Measurements from ENCODE around the gene MAP2K5.

Gene MAP2K5

DNA sequence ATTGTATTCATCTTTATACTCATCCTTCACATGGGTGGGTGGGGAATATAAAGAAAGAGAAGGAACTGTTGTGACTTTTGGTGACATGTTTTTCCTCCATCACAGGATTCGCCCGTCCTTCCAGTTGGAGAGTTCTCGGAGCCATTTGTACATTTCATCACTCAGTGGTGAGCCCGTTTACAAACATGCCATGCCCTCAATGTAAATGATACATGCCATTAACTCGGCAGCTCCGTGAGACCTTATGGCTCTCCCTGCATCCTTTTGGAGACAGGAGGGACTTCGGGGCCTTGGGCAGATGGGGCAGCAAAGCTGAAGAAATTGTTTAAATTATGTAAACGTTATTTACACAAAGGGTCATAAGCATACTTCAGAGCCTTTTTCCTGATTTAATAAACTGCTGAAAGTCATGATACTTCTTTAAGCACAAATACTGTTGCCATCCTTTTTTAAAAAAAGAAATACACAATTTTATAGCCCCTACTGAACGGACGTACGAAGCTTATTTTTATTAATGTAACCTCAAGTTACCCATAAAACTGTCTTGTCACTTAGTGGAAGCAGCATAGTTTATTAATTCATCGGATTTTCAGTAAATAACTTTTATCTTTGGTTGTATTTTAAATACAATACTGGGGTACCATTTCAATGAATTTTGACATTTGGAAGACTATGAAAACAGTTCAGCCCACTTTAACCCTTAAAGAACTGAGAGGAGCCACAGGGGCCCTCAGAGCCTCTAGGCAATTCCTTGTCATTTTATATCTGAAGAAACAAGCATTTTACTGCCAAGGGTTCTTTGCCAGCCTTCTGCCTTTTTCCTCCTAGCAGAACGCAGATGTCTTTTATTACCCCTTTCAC, 227.2 kb downstream of the MAP2K5 start:
- no peak overlapping the region for H3K4me3 ChIP-seq
- H3K27ac ChIP-seq, result no peak overlapping the region

GRCh38 chr15:67770358-67770628, 227.8 kb downstream of the MAP2K5 start:
- Histone ChIP-seq H3K27ac (no peak overlapping the region), H3K4me3 (no peak overlapping the region)

DNA sequence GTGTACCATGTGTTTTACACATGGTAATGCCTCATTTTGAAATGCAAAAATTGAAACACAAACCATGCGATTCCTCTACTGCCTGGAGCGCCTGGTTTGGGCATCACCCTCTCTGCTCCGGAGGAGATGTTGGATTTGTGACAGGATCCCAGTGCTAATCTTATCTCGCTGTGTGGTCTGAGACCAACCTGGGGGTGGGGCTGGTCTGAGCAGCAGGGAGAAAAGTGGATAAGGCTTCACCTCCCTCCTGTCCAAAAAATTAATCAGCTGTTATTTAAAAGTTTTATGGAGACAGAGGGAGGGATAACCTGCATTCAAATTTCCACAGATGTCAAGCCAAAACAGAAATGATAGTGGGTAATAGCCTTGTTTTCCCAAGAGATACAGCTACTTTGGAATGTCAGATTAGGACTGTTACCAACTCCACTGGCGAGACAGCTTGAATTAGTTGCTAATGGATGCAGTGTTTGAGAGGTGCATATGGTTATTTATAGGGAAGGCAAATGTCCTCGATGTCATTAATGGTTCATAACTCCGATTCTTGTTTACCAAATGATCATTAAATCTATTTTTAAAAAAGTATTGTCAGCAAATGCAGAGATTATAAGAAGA, 228.8 kb downstream of the MAP2K5 start:
- Histone ChIP-seq H3K27ac (no peak overlapping the region), H3K4me3 (no peak overlapping the region)

DNA sequence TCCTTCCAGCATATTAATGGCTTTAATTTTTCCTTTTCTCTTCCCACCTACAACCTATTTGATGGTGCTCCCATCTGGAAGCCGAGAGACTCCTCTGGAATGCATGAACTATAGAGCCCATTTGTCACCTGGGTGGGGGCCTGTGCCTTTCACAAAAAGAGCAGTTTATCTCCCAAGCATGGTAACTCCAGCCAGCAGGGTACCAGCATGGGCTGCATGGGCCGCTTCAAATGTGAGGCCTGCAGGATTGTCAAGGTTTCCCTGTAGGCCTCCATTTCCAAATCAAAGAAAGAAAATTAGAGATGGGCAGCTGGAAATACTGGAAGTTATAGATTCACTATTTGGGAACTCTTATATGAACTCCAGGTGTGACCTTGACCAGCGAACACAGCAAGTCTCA, 232.1 kb downstream of the MAP2K5 start:
- H3K4me3 ChIP-seq, result no peak overlapping the region
- H3K27ac ChIP-seq, result no peak overlapping the region

DNA sequence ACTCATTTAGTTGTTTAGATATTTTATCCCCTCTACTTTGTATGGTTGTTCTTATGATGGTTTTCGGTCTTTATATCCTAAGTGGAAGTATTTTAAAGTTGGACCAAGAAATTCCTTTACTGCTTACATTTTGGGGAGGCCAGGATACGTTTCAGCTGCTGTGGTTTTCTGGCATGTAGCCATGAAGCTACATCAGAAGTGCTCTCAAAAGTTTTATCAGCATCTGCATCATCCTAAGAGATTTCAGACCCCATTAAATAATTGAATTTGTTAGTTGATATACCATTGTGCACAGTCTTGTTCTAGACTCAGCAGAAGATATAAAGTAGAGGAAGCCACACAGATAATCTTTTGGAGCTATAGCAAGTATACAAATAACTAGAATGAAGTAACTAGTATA, 232.7 kb downstream of the MAP2K5 start:
- no peak overlapping the region for H3K27ac ChIP-seq
- H3K4me3 ChIP-seq, result no peak overlapping the region

DNA sequence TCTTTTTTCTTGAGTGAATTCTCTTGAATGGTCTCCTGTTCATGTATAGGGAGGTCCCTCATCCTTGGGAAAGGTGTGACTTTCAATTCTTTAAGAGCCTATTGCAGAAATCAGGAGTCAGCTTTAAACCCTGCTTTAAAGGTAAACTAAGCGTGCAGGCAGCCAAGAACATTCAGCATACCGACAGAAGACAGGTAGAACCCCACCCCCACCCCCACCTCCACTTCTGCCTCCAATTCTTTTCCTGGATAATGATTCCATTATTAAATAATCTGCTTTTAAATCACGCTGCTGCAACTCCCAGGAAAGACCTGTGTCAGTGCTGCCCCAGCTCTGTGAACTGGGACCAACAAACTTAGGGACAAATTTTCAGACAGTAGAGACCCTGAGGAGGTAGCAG, 233.5 kb downstream of the MAP2K5 start:
- H3K27ac ChIP-seq, result no peak overlapping the region
- H3K4me3 ChIP-seq, result no peak overlapping the region

DNA sequence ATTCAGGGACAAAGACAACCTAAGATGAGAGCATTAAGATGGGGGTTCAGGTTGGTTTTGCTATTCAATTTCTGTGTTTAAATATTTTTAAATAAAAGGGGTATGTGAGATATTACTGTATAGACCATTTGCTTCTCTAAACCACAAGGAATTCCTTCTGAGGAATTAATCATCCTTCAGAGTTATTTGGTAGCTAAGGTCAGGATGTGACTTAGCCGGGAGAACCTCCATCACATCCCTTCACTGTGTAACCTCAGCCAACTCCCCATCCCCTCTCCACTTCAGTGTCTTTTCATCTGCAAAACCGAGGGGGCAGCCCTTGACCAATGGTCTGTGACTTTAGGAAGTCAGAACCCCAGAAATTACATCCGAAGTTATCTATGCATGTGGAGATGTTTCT, 234.1 kb downstream of the MAP2K5 start:
- Histone ChIP-seq H3K27ac (no peak overlapping the region), H3K4me3 (no peak overlapping the region)

- no peak overlapping the region for H3K4me3 ChIP-seq
- H3K27ac ChIP-seq, result no peak overlapping the region
Measured at GRCh38 chr15:67777071-67777470, 234.6 kb downstream of the MAP2K5 start.

GRCh38 chr15:67777773-67778172, 235.3 kb downstream of the MAP2K5 start:
- Histone ChIP-seq H3K27ac (no peak overlapping the region), H3K4me3 (no peak overlapping the region)

DNA sequence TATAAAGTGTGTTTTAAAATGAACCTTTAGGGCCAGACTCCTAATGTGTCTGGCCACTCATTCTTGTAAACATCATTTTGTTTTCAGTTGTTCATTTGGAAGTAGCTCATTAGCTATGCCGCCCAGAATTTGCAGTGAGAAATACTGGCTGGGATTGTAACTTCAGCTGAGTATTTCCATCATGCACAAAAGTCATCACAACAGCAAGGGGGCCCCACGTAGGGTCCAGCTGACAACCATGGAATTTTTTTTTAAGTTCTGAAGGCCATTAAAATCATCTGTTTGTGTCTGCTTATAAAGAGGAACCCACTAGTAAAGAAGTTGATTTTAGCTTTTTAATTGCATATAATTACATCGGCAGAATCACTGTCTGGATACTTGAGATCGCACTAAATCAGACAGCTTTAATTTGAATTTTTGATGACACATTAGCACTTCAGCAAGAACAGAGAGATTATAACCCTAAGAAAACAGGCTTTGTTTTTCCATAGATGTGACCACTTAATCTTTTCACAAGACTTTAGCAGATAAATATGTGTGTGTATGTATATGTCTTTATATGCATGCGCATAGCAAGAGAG, 236.6 kb downstream of the MAP2K5 start:
- Histone ChIP-seq H3K4me3 (no peak overlapping the region), H3K27ac (no peak overlapping the region)

- Histone ChIP-seq H3K27ac (no peak overlapping the region), H3K4me3 (no peak overlapping the region)
Measured at GRCh38 chr15:67779549-67780111, 237.1 kb downstream of the MAP2K5 start.

- Histone ChIP-seq H3K27ac (no peak overlapping the region), H3K4me3 (no peak overlapping the region)
Measured at GRCh38 chr15:67781061-67781460, 238.6 kb downstream of the MAP2K5 start.

DNA sequence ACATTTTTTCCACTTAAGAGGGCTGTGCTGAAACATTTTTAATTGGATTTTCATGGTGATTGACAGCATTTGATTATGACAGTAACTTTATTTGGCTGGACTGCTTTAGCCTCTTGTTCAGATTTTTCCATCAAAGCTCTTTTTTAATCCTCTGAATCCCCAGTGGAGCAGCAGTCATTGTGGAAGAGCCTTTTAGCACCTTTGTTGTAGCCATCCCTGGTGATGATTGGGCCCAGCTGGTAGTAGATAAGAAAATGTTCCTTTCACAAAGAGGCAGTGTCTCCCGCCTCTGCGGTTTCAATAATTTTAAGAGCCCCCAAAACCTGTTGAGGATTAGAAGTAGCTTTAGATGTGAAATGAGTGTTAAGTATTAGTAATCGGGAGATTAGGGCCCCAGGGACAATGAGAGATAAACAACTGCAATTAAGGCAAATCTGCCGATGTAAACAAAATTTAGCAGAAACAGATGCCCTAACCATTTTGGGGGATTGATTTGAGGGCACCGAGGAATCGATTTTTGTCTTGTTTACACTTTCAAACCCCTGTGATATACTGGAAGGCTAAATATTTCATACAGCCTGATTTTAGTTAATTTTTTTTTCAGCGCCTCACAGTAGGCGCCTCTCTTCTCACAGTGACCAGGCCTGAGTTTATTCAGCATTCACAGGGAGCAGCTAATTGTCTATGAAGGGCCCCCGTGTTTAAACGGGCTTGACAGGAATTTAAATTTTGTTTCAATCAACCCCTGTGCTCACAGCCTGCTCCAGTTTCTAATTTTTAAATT, 239.6 kb downstream of the MAP2K5 start:
- Histone ChIP-seq H3K27ac (no peak overlapping the region), H3K4me3 (no peak overlapping the region)

GRCh38 chr15:67782691-67782991, 240.1 kb downstream of the MAP2K5 start:
- Histone ChIP-seq H3K27ac (no peak overlapping the region), H3K4me3 (no peak overlapping the region)

- Histone ChIP-seq H3K4me3 (no peak overlapping the region), H3K27ac (no peak overlapping the region)
Measured at GRCh38 chr15:67783303-67783702, 240.8 kb downstream of the MAP2K5 start.

GRCh38 chr15:67784090-67784781, 241.7 kb downstream of the MAP2K5 start:
- H3K27ac ChIP-seq, result no peak overlapping the region
- H3K4me3 ChIP-seq, result no peak overlapping the region

GRCh38 chr15:67784856-67785430, 242.4 kb downstream of the MAP2K5 start:
- H3K4me3 ChIP-seq, result no peak overlapping the region
- H3K27ac ChIP-seq, result peak overlapping the region in 1 of 21 experiments; percentile 21

DNA sequence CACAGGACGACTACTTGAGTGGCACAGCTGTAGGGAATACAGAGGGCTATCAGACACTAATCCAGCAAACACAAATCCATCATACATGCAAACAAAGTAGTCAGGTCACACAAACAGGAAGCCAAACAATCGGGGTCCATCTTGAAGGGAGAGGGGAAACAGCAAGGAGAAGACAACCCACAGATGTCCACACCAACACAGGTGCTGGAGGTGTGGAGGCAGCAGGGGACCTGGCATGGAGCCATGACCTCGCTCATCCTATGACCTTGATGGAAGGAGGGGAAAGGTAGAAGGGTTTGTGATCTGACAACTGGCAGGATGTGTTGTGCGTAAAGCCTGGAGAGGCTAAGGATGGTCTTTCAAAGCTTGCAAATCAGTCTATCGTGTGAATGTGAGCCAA, 242.9 kb downstream of the MAP2K5 start:
- no peak overlapping the region for H3K4me3 ChIP-seq
- H3K27ac ChIP-seq, result no peak overlapping the region

GRCh38 chr15:67786646-67787045, 244.1 kb downstream of the MAP2K5 start:
- Histone ChIP-seq H3K27ac (no peak overlapping the region), H3K4me3 (no peak overlapping the region)

- Histone ChIP-seq H3K27ac (no peak overlapping the region), H3K4me3 (no peak overlapping the region)
Measured at GRCh38 chr15:67788986-67789385, 246.5 kb downstream of the MAP2K5 start.

Measured in skin epidermis (tissue), 12 donors.